Upper lobe of right lung (tissue), 1 donor: ENCODE measurements around the gene METTL1. TPM values are rescaled to one million over a fixed set of nuclear protein-coding genes. Genes with fewer than 3 reads are reported as not detected.

Experiments
- ATAC-seq: fragments of 200-7000 bp; cut with Tn5 transposase; one replicate; pipeline ENCODE4 v1.9.1; 2020; ENCODE audit warnings: mild to moderate bottlenecking, moderate library complexity
- DNase-seq: peaks from one replicate; pipeline ENCODE4 v3.0.0-alpha.2; 2020
- H3K27ac ChIP-seq: fragments of 200-600 bp; one replicate; pipeline ENCODE4 v1.8.0; 2022
- H3K27me3 ChIP-seq: fragments of 200-600 bp; one replicate; pipeline ENCODE4 v1.8.0; 2022; ENCODE audit warnings: mild to moderate bottlenecking
- H3K36me3 ChIP-seq: fragments of 200-600 bp; one replicate; pipeline ENCODE4 v1.8.0; 2022
- H3K4me1 ChIP-seq: fragments of 200-600 bp; one replicate; pipeline ENCODE4 v1.8.0; 2022
- H3K4me3 ChIP-seq: fragments of 200-600 bp; one replicate; pipeline ENCODE4 v1.8.0; 2022; ENCODE audit warnings: mild to moderate bottlenecking
- H3K9me3 ChIP-seq: fragments of 200-600 bp; one replicate; pipeline ENCODE4 v1.8.0; 2022
- intact Hi-C: fragments of 100-400 bp; cut with DNase I; formaldehyde crosslinking; loops from one replicate; pipeline ENCODE4 v1.11.0; 2022
- total RNA-seq: library from RNA; stranded (reverse); fragmentation: NEBNext Ultra II Directional; extraction: Animal tissue kit (Norgen Biotek cat#: 25700); gene quantifications from one replicate; pipeline ENCODE4 v1.2.1, GENCODE V29; 2021
- TF ChIP-seq, protein P1 (sequence below): fragments of 200-600 bp; IDR thresholded peaks from one replicate; pipeline ENCODE4 v1.8.0; 2022; ENCODE audit warnings: antibody characterized with exemption
- donor health status: DM: no; HTN: yes; CAD: no; lungs with severe emphysema.

The METTL1 gene
- total RNA-seq, 1 donor from 2014 or later: 26.9 TPM

DNA sequence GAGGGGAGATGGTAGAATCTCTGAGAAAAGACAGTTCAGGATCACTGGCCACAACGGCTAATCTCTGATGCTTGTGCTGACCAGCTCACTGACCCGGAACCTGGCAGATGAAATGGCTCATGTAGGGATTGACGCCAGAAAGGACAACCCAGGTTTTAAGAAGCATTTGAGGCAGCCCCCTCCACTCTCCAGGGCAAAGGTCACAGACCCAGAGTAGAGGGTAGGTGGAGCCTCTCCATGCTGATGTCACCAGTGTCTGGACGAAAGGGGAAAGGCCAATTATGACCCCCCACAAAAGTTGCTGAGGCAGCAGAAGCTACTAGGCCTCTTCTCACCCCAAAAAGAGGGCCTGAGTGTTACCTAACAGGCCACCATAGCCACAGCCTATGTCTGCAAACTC, 1.2 kb downstream of the METTL1 start:
- Histone ChIP-seq H3K4me1 (peaks cover 31% of the 10 kb centered on the region), H3K9me3 (no peaks in the 10 kb centered on the region), H3K4me3 (no peak overlapping the region), H3K36me3 (peaks cover 24% of the 10 kb centered on the region), H3K27ac (no peak overlapping the region), H3K27me3 (peaks cover 10% of the 10 kb centered on the region)
- DNase-seq (no peak), ATAC-seq (no peak)
- TF ChIP-seq, protein P1, sequence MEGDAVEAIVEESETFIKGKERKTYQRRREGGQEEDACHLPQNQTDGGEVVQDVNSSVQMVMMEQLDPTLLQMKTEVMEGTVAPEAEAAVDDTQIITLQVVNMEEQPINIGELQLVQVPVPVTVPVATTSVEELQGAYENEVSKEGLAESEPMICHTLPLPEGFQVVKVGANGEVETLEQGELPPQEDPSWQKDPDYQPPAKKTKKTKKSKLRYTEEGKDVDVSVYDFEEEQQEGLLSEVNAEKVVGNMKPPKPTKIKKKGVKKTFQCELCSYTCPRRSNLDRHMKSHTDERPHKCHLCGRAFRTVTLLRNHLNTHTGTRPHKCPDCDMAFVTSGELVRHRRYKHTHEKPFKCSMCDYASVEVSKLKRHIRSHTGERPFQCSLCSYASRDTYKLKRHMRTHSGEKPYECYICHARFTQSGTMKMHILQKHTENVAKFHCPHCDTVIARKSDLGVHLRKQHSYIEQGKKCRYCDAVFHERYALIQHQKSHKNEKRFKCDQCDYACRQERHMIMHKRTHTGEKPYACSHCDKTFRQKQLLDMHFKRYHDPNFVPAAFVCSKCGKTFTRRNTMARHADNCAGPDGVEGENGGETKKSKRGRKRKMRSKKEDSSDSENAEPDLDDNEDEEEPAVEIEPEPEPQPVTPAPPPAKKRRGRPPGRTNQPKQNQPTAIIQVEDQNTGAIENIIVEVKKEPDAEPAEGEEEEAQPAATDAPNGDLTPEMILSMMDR: no peak
- intact Hi-C loops: no loop called here

DNA sequence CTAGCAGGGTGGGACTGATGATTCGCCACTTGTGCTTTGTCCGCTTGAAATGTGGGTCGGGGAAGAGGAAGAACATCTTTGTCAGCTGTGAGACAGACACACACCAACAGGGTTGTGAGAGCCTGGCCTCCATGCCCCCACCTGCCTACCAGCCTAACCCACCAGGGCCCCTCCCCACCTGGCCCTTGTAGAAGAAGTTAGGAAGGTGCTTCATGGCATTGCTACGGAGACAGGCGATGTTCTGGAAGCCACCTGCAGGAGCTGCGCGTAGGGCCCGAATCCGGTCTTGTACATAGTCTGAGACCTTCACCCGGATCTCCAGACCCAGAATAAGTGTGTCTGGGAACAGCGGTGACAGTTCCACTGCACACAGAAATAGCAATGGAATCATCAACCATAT, 2.3 kb downstream of the METTL1 start:
- no peak for DNase-seq
- peaks cover 21% of the 10 kb centered on the region for H3K27me3 ChIP-seq
- H3K27ac ChIP-seq: no peak overlapping the region
- intact Hi-C loops: no loop called here
- peaks cover 43% of the 10 kb centered on the region for H3K4me1 ChIP-seq
- ATAC-seq: no peak
- TF ChIP-seq, protein P1: no peak
- H3K9me3 ChIP-seq: no peaks in the 10 kb centered on the region
- peaks cover 24% of the 10 kb centered on the region for H3K36me3 ChIP-seq
- no peak overlapping the region for H3K4me3 ChIP-seq

DNA sequence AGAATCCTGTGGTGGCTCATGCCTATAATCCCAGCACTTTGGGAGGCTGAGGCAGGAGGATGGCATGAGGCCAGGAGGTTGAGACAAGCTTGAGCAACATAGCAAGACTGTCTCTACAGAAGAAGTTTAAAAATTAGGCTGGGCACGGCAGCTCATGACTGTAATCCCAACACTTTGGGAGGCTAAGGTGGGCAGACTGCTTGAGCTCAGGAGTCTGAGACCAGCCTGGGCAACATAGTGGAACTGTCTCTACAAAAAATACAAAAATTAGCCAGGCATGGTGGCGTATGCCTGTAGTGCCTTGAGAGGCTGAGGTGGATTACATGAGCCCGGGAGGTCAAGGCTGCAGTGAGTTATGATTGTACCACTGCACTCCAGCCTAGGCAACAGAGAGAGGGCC, 4.0 kb downstream of the METTL1 start:
- TF ChIP-seq, protein P1: no peak
- Histone ChIP-seq H3K36me3 (peaks cover 24% of the 10 kb centered on the region), H3K27me3 (peaks cover 39% of the 10 kb centered on the region), H3K4me3 (no peak overlapping the region), H3K9me3 (no peaks in the 10 kb centered on the region), H3K4me1 (peaks cover 37% of the 10 kb centered on the region), H3K27ac (no peak overlapping the region)
- ATAC-seq (no peak), DNase-seq (no peak)
- intact Hi-C loops: no loop called here

DNA sequence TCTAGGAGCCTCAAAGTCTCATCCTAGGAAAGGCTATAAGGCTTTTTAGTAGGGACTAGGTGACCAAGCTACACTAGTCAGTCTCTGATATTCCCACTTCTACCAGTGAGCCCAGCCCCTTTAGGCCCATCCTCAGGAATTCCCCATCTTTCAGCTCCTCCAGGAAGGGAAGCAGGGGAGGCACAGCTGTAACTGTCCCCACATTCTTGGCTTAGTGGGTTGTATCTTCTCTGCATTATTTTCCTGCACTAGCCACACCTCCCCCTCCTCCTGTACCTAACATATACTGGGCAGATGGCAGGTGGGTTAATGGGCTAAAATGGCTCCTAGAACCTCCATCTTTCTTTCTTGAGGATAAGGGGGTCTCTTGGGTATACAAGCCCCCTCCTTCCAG, 4.6 kb downstream of the METTL1 start:
- Histone ChIP-seq H3K4me1 (peaks cover 37% of the 10 kb centered on the region), H3K9me3 (no peaks in the 10 kb centered on the region), H3K36me3 (peaks cover 24% of the 10 kb centered on the region), H3K27me3 (peaks cover 44% of the 10 kb centered on the region), H3K4me3 (no peak overlapping the region), H3K27ac (no peak overlapping the region)
- DNase-seq (no peak), ATAC-seq (no peak)
- intact Hi-C loops: no loop called here
- TF ChIP-seq, protein P1: no peak

DNA sequence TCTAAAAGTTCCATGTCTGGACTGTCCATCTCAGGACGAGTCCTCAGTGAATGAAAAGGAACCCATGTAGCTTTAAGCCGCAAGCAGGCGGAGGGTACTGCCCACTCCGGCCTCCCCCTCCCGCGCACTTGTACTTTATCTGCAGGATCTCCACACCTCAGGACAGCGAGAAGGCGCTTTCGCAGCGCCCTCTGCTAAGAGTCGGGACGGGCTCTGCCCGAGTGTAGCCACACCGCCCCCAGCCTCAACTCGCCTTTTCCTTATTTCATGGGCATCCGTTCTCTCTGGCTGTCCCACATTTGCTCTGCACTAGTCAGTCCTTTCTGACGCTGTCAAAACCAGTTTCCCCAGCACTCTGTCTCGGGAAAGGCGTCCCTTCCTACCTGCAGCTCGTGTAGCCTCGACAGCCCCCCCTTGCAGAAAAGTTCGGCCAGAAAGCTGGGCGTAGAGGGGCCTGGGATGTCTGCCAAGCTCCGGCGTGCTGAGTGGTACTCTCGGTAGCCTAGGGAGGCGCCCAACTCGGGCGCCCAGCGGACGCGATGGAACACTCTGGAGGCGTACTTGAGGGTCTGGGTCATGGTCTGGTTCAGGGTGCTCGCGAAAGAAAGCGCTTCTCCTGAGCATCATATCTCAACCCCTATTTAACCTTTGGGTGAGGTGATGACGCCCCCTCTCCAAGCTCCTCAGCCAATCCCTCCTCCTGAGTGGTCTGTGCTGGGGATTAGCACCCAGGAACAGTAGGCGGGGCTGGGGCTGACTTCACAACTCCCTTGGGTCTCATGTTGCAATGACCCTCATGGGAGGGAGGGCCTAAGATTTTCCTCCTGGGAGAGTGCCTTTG, 5.2 kb downstream of the METTL1 start, which contains the start of gene CYP27B1:
CYP27B1 (minus strand) TSS at position 615 of the 841 bp plus-strand sequence; CDS start at position 578, 37 bp downstream.
- Histone ChIP-seq H3K27me3 (peaks cover 46% of the 10 kb centered on the region), H3K4me3 (peak within 1 kb of the TSS; percentile 54), H3K36me3 (peaks cover 24% of the 10 kb centered on the region), H3K4me1 (peaks cover 37% of the 10 kb centered on the region), H3K27ac (no peak within 1 kb of the TSS), H3K9me3 (no peaks in the 10 kb centered on the region)
- TF ChIP-seq, protein P1: no peak
- DNase-seq: peak; percentile 77
- peak; percentile 21 for ATAC-seq
- intact Hi-C loops: no loop called here
